ENCODE results near the gene G3BP2. TPM values are rescaled to one million over a fixed set of nuclear protein-coding genes. Genes with fewer than 3 reads are reported as not detected.
A peak's percentile ranks its signal among the peaks of the same experiment; 100 is the strongest.

The G3BP2 gene
- total RNA-seq, 4 donors from 2014 or later = 123 to 226 (median 132) TPM

DNA sequence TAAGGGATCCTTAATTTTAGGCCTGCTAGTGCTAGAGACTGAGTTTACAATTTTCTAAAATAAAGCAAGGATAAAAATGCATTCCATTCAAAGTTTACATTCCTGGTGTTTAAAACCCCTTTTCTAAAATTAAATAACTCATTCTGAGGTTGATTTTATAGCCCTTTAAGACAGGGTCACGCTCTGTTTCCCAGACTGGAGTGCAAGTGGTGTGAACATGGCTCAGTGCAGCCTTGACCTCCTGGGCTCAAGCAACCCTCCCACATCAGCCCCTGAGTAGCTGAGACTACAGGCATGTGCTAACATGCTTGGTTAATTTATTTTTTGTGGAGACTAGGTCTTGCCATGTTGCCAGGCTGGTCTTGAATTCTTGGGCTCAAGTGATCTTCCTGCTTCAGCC is 36.0 kb downstream of the G3BP2 start:
- intact Hi-C loops (cut with DNase I; ENCODE audit: low total_unique reads) (loop anchor here (10.0 kb wide), 1 partner anchor 208 kb away; no protein-coding TSS in a partner anchor), in situ Hi-C loops (cut with MboI; ENCODE audit: low sequenced_read_pairs in 4 of 4) (no loop called here)
- Histone ChIP-seq H3K4me1 (no peaks in the 10 kb centered on the region), H3K9me3 (no peaks in the 10 kb centered on the region), H3K27me3 (no peaks in the 10 kb centered on the region), H3K36me3 (peaks cover 0 to 4% of the 10 kb centered on the region in 2 donors), H3K27ac (no peak overlapping the region), H3K4me3 (no peak overlapping the region)
- no peak for DNase-seq
- ATAC-seq = no peak
- TF ChIP-seq CTCF (IDR thresholded peaks at IDR 0.05 in 4 of 5, conservative IDR thresholded peaks at IDR 0.05 in 1 of 5) (no peak), POLR2A (IDR thresholded peaks at IDR 0.05) (no peak)

DNA sequence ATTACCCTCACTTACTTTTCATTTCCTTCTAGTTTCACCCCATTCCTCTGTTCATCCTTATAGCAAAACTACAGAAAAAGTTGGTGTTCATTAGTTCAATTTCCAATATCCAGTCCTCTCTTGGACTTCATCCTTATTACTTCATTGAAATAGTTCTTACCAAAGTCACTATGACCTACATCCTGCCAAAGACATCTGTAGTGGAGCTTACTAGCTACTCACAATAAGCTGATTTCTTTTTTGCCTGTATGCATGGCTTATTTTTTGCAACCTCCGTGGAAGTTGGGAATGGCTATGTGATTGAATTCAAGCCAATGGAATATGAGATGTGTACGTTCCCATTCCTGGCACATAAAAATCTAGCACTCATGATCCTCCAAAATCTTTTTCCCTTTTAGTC is 38.3 kb downstream of the G3BP2 start:
- no peak overlapping the region for H3K27ac ChIP-seq
- DNase-seq (no peak), ATAC-seq (no peak)
- in situ Hi-C loops (cut with MboI; ENCODE audit: low sequenced_read_pairs in 4 of 4) = no loop called here
- no peaks in the 10 kb centered on the region for H3K27me3 ChIP-seq
- H3K9me3 ChIP-seq = no peaks in the 10 kb centered on the region
- H3K36me3 ChIP-seq = no peaks in the 10 kb centered on the region
- peaks cover 2 to 3% of the 10 kb centered on the region in 2 donors for H3K4me1 ChIP-seq
- intact Hi-C loops (cut with DNase I; ENCODE audit: low total_unique reads) = loop anchor here (10.0 kb wide), 1 partner anchor 210 kb away; no protein-coding TSS in a partner anchor
- no peak overlapping the region for H3K4me3 ChIP-seq
- no peak for TF ChIP-seq POLR2A (IDR thresholded peaks at IDR 0.05)
- no peak for TF ChIP-seq CTCF (IDR thresholded peaks at IDR 0.05 in 4 of 5, conservative IDR thresholded peaks at IDR 0.05 in 1 of 5)

GRCh38 chr4:75634281-75634680 is 38.9 kb downstream of the G3BP2 start:
- Histone ChIP-seq H3K9me3 (no peaks in the 10 kb centered on the region), H3K4me3 (no peak overlapping the region), H3K36me3 (no peaks in the 10 kb centered on the region), H3K4me1 (peaks cover 3% of the 10 kb centered on the region in 2 donors), H3K27ac (no peak overlapping the region), H3K27me3 (no peaks in the 10 kb centered on the region)
- in situ Hi-C loops (cut with MboI; ENCODE audit: low sequenced_read_pairs in 4 of 4) = no loop called here
- intact Hi-C loops (cut with DNase I; ENCODE audit: low total_unique reads) = loop anchor here (10.0 kb wide), 1 partner anchor 211 kb away; no protein-coding TSS in a partner anchor
- DNase-seq (no peak), ATAC-seq (no peak)
- TF ChIP-seq POLR2A (IDR thresholded peaks at IDR 0.05) (no peak), CTCF (IDR thresholded peaks at IDR 0.05 in 4 of 5, conservative IDR thresholded peaks at IDR 0.05 in 1 of 5) (no peak)

DNA sequence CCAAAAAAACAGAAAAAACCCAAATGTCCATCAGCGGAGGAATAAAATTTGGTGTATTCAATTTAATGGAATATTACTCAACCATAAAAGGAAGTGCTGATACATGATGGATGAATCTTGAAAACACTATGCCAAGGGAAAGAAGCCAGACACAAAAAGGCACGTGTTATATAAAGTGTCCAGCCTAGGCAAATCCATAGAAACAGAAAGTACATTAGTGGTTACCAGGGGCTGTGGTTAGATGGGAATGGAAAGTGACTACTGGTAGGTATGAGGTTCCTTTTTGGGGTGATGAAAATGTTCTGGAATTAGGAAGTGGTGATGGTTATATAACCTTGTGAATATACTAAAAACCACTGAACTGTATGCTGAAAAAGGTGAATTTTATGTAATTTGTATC is 39.4 kb downstream of the G3BP2 start:
- Histone ChIP-seq H3K36me3 (no peaks in the 10 kb centered on the region), H3K4me1 (peaks cover 3% of the 10 kb centered on the region in 2 donors), H3K27me3 (no peaks in the 10 kb centered on the region), H3K9me3 (no peaks in the 10 kb centered on the region), H3K27ac (no peak overlapping the region), H3K4me3 (no peak overlapping the region)
- TF ChIP-seq CTCF (IDR thresholded peaks at IDR 0.05 in 4 of 5, conservative IDR thresholded peaks at IDR 0.05 in 1 of 5) = no peak
- TF ChIP-seq POLR2A (IDR thresholded peaks at IDR 0.05) = no peak
- ATAC-seq = no peak
- intact Hi-C loops (cut with DNase I; ENCODE audit: low total_unique reads) = loop anchor here (10.0 kb wide), 1 partner anchor 211 kb away; no protein-coding TSS in a partner anchor
- DNase-seq = no peak
- in situ Hi-C loops (cut with MboI; ENCODE audit: low sequenced_read_pairs in 4 of 4) = no loop called here

DNA sequence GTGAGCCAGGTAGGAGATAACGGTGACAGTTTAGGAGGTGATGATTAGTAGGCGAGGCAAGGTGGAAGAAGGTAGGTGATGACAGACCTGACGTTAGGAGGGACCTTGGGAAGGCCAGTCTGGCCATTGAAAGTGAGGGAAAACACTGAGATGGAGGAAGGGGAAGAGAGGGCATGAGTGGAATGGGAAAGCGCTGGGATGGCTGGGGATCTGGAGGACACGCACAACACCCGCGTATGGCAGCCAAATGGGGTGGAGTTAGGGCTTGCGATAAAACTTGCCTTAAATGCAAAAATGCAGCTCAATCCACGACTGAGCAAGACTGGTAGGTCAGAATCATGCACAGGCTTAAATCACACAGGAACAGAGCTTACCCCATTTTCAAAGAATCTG is 42.3 kb downstream of the G3BP2 start:
- ATAC-seq = peak; percentile 13 to 15
- Histone ChIP-seq H3K9me3 (no peaks in the 10 kb centered on the region), H3K36me3 (no peaks in the 10 kb centered on the region), H3K27me3 (no peaks in the 10 kb centered on the region), H3K4me1 (peaks cover 3% of the 10 kb centered on the region in 2 donors), H3K4me3 (peak overlapping the region; percentile 57 to 74 (median 62)), H3K27ac (no peak overlapping the region)
- DNase-seq = no peak
- in situ Hi-C loops (cut with MboI; ENCODE audit: low sequenced_read_pairs in 4 of 4) = no loop called here
- TF ChIP-seq CTCF (IDR thresholded peaks at IDR 0.05 in 4 of 5, conservative IDR thresholded peaks at IDR 0.05 in 1 of 5) (no peak), POLR2A (IDR thresholded peaks at IDR 0.05) (no peak)
- intact Hi-C loops (cut with DNase I; ENCODE audit: low total_unique reads) = loop anchor here (10.0 kb wide), 1 partner anchor 214 kb away; no protein-coding TSS in a partner anchor

Measured in gastrocnemius medialis (tissue), 4 donors.